Measurements from ENCODE around the gene SLCO4C1.

The SLCO4C1 gene

GRCh38 chr5:102262688-102263087 lies 33.4 kb downstream of the SLCO4C1 start:
- DNase-seq: no peak

DNA sequence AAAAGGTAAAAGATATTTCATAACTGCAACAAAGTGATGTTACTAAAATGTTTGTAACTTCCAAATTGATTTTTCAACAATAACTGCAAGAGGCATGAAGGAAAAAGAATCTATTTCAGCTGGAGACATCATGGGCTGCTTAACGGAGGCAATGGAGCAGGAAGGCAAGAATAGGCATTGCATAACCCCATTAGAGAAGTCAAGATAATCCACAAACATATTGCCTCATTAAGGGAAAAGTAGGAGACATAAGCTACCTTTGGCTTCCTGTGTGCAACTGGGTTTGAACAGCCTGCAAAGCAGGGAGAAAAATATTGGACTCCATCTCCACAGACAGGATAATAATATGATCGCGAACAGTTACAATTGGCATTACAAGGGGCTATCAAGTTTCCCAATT lies 46.7 kb downstream of the SLCO4C1 start:
- DNase-seq: peak in 1 of 2 donors; percentile 10

- no peak for DNase-seq
Observed at GRCh38 chr5:102243213-102243612, 52.9 kb downstream of the SLCO4C1 start.

DNA sequence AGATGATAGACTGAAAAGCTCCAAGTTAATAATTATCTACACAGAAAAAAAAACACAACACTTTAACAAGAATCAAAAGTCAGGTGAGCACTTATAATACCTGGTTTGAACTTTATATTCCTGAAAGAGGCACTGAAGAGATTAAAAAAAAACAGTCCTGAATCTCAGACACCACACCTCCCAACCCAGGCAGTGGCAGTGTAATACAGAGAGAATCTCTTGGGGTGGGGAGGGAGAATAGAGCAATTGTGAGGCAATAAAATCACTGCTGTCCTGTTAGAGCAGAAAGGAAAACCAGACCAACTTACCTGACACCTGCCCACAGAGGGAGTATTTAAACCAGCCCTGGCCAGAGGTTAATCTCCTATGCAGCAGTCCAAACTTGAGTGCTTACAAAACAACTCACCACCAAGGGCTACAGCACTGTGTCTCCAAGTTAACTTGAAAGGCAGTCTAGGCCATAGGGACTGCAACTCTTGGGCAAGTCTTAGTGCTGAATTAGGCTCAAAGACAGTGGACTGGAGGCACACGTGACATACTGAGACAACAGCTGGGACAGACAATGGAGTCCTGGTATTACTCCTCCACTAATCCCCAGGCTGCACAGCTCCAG lies 54.2 kb downstream of the SLCO4C1 start:
- no peak for DNase-seq

DNA sequence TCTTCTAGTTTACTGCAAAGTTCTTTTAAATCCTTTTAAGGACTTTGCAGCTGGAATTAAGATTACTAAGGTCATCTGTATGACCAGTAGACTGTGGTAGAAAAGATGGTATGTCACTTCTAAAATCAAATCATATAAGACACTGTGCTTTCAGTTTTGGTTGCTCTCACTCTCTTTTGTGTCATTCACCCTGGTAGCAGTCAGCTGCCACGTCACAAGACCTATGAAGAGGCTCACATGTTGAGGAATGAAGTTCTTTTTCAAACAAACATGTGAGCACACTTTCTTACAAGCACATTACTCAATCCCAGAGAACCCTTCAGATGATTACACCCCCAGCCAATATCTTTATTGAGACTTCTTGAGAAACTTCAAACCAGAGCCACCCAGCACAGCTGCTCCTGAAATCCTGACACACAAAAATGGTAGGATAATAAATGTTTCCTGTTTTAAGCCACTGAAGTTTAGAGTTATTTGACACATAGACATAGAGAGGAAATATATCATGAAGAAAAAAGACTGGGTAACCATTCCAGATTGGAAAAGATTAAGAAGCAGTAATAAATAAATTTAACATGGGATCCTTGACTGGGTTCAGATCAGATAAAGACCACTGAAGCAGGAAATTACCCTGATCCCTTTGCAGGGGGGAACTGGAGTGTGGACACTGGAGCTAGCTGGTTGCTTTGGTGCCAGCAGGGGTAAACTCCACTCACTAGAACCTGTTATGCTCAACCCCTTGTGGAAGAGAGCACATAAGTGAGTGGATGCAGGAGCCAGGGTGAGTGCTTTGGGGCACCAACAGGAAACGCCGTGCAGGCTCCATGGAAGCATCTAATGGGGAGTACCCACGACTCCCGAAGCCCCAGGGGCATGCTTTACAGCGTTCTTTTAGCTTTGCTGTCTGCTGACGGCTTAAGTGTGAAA lies 64.1 kb downstream of the SLCO4C1 start:
- peak; percentile 32 to 81 for DNase-seq

- DNase-seq: no peak
Observed at GRCh38 chr5:102229685-102230084, 66.4 kb downstream of the SLCO4C1 start.

DNA sequence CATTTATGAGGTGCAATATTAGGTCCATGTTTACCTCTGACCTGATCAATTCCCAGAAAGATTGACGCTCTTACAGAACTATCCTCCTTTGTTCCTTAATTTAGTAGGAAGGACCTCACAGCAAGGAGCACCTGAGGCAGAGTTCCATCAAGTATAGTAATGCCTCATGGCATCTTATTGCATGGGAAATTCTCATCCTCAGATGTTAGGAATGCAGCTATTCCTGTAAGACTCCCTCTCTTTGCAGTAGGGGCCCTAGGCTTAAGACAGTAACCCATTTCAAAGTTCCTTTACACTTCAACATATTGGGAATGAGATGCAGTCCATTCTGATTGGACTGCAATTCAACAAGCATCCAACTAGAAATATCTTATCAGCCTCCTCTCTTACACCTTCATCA lies 69.8 kb downstream of the SLCO4C1 start:
- DNase-seq: no peak

GRCh38 chr5:102223542-102224477 lies 72.3 kb downstream of the SLCO4C1 start:
- peak; percentile 49 to 89 for DNase-seq

GRCh38 chr5:102222772-102223171 lies 73.3 kb downstream of the SLCO4C1 start:
- DNase-seq: no peak

DNA sequence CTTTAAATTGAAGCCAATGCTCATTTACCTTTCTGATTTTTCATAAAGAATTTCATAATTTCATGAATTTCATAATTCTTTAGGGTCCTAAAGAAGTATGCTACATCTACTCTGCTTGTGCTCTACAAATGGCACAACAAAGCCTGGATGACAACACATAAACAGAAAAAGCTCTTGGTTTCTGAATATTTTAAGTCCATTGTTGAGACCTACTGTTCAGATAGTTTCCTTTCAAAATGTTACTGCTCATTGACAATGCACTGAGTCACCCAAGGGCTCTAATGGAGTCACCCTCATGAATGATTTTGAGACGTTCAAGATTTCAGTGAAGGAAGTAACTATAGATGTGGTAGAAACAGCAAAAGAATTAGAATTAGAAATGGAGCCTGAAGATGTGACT lies 74.1 kb downstream of the SLCO4C1 start:
- DNase-seq: no peak

GRCh38 chr5:102218159-102218558 lies 77.9 kb downstream of the SLCO4C1 start:
- no peak for DNase-seq

- DNase-seq: no peak
Observed at GRCh38 chr5:102216678-102217077, 79.4 kb downstream of the SLCO4C1 start.

- DNase-seq: peak; percentile 90 to 91
Observed at GRCh38 chr5:102211165-102211564, 84.9 kb downstream of the SLCO4C1 start.

- DNase-seq: no peak
Observed at GRCh38 chr5:102200861-102201260, 95.2 kb downstream of the SLCO4C1 start.

DNA sequence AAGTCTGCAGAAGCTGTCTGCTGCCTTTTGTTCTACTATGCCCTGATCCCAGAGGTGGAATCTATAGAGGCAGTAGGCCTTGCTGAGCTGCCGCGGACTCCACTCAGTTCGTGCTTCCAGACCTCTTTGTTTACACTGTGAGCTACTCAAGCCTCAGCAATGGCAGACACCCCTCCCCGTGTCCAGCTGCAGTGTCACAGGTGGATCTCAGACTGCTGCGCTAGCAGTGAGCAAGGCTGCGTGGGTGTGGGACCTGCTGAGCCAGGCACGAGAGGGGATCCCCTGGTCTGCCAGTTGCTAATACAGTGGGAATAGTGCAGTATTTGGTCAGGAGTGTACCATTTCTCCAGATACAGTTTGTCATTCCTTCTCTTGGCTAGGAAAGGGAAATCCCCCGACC lies 99.6 kb downstream of the SLCO4C1 start:
- no peak for DNase-seq

Measured in inflammatory macrophage treated with lipopolysaccharide for 1 hour (primary cell).